ENCODE results near the gene ITPKA. TPM values are rescaled to one million over a fixed set of nuclear protein-coding genes. Genes with fewer than 3 reads are reported as not detected.

ITPKA gene
- total and polyA plus RNA-seq, 2 of the 13 experiments (the other 11 are each of a cell fraction or from before 2014, with no cell fraction given), result 13.2 to 41.3 TPM

DNA sequence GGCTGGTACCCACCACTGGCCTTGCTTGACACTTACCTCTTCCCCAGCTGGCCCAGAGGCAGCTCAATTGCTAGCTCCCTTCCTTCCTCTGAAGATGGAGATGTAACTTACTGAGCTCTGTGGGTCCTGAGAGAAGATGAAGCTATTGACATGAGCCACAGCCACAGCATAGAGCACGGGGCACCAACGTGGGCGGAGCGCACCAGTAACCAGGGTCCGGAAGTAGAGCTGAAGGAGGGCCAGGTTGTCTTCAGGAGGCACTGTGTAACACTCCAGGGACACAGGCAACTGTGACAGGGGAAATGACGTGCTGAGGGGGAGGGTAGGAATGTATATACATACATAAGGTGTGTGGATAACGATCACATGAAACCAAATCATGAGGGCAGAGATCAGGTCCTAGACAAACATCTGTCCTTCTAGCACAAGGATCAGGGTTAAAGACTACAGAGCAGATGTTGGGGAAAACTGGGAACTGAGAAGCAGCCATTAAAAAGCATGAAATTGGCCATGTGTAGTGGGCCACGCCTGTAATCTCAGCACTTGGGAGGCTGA lies 24.3 kb downstream of the ITPKA start (continued):
- TF ChIP-seq ZNF281 (CRISPR knock-in tag; IDR thresholded peaks at IDR 0.05; ENCODE audit: borderline replicate concordance) (peak; percentile 91), MTF1 (CRISPR knock-in tag; IDR thresholded peaks at IDR 0.05) (no peak), FOSL2 (CRISPR knock-in tag; IDR thresholded peaks at IDR 0.05) (no peak), CREB1 (IDR thresholded peaks at IDR 0.05) (peak; percentile 56), CREB1 (CRISPR knock-in tag; IDR thresholded peaks at IDR 0.05) (no peak), ZBTB42 (CRISPR knock-in tag; IDR thresholded peaks at IDR 0.05) (0 out of 2 replicates have a peak, but pooled peaks have one; percentile 30), ZNF234 (CRISPR knock-in tag; conservative IDR thresholded peaks at IDR 0.05) (no peak), HNF4A (CRISPR knock-in tag; IDR thresholded peaks at IDR 0.05) (peak; percentile 75), ZNF652 (CRISPR knock-in tag; IDR thresholded peaks at IDR 0.05; ENCODE audit: borderline replicate concordance, low read depth) (no peak), ZNF263 (CRISPR knock-in tag; IDR thresholded peaks at IDR 0.05) (no peak), ZNF501 (CRISPR knock-in tag; IDR thresholded peaks at IDR 0.05) (no peak), ATRX (CRISPR knock-in tag; IDR thresholded peaks at IDR 0.05; ENCODE audit: borderline replicate concordance) (no peak), ZFP91 (CRISPR knock-in tag; IDR thresholded peaks at IDR 0.05; ENCODE audit: borderline replicate concordance) (0 out of 2 replicates have a peak, but pooled peaks have one; percentile 30), ZBTB34 (CRISPR knock-in tag; IDR thresholded peaks at IDR 0.05) (no peak), FOXA3 (CRISPR knock-in tag; IDR thresholded peaks at IDR 0.05) (0 out of 2 replicates have a peak, but pooled peaks have one; percentile 10), RFX1 (IDR thresholded peaks at IDR 0.05) (no peak), ZNF598 (CRISPR knock-in tag; IDR thresholded peaks at IDR 0.05; ENCODE audit: borderline replicate concordance) (no peak), RARA (CRISPR knock-in tag; IDR thresholded peaks at IDR 0.05) (0 out of 2 replicates have a peak, but pooled peaks have one; percentile 14), CREM (IDR thresholded peaks at IDR 0.05) (peak; percentile 50; the same call in 1 of the 2 replicates), CREM (CRISPR knock-in tag; IDR thresholded peaks at IDR 0.05) (no peak), SALL1 (CRISPR knock-in tag; IDR thresholded peaks at IDR 0.05) (peak; percentile 52; the same call in 1 of the 2 replicates), ZMYM2 (CRISPR knock-in tag; IDR thresholded peaks at IDR 0.05) (no peak)
- TF ChIP-seq, protein P1, sequence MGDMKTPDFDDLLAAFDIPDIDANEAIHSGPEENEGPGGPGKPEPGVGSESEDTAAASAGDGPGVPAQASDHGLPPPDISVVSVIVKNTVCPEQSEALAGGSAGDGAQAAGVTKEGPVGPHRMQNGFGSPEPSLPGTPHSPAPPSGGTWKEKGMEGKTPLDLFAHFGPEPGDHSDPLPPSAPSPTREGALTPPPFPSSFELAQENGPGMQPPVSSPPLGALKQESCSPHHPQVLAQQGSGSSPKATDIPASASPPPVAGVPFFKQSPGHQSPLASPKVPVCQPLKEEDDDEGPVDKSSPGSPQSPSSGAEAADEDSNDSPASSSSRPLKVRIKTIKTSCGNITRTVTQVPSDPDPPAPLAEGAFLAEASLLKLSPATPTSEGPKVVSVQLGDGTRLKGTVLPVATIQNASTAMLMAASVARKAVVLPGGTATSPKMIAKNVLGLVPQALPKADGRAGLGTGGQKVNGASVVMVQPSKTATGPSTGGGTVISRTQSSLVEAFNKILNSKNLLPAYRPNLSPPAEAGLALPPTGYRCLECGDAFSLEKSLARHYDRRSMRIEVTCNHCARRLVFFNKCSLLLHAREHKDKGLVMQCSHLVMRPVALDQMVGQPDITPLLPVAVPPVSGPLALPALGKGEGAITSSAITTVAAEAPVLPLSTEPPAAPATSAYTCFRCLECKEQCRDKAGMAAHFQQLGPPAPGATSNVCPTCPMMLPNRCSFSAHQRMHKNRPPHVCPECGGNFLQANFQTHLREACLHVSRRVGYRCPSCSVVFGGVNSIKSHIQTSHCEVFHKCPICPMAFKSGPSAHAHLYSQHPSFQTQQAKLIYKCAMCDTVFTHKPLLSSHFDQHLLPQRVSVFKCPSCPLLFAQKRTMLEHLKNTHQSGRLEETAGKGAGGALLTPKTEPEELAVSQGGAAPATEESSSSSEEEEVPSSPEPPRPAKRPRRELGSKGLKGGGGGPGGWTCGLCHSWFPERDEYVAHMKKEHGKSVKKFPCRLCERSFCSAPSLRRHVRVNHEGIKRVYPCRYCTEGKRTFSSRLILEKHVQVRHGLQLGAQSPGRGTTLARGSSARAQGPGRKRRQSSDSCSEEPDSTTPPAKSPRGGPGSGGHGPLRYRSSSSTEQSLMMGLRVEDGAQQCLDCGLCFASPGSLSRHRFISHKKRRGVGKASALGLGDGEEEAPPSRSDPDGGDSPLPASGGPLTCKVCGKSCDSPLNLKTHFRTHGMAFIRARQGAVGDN (CRISPR knock-in tag; IDR thresholded peaks at IDR 0.05), result peak; percentile 69
